OCI-LY3 (cell line): Measurements from ENCODE around the gene NUP210L.
"Not testable (repeated sequence)": the region's sequence is repeated elsewhere in the genome, so short reads cannot be mapped to it uniquely, and the experiment has no call there.

Experiments
- EZH2phosphoT487 ChIP-seq: fragments of 200-600 bp; shearing (Covaris generic); IDR thresholded peaks from 2 replicates; pipeline ENCODE4 v1.6.1; 2018; ENCODE audit warnings: antibody characterized with exemption, mixed run types, low read depth
- TF ChIP-seq, protein P1 (sequence below): fragments of 200-600, 300-600 bp; sonication (generic); IDR thresholded peaks from 2 replicates; pipeline ENCODE4 v1.5.1; 2014; ENCODE audit warnings: antibody characterized with exemption, low read length, low read depth

DNA sequence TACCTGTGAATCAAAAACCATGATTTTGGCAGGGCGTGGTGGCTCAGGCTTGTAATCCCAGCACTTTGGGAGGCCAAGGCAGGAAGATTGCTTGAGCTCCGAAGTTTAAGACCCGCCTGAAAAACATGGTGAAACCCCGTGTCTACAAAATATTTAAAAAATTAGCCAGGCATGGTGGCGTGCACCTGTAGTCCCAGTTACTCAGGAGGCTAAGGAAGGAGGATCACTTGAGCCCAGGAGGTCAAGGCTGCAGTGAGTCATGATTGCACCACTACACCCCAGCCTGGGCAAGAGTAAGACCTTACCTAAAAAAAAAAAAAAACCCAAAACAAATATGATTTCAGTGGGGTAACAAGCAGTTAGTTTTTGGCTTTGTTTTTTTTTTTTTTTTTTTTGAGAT, 54.7 kb downstream of the NUP210L start:
- TF ChIP-seq, protein P1, sequence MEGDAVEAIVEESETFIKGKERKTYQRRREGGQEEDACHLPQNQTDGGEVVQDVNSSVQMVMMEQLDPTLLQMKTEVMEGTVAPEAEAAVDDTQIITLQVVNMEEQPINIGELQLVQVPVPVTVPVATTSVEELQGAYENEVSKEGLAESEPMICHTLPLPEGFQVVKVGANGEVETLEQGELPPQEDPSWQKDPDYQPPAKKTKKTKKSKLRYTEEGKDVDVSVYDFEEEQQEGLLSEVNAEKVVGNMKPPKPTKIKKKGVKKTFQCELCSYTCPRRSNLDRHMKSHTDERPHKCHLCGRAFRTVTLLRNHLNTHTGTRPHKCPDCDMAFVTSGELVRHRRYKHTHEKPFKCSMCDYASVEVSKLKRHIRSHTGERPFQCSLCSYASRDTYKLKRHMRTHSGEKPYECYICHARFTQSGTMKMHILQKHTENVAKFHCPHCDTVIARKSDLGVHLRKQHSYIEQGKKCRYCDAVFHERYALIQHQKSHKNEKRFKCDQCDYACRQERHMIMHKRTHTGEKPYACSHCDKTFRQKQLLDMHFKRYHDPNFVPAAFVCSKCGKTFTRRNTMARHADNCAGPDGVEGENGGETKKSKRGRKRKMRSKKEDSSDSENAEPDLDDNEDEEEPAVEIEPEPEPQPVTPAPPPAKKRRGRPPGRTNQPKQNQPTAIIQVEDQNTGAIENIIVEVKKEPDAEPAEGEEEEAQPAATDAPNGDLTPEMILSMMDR = not testable (repeated sequence)
- TF ChIP-seq EZH2phosphoT487 = not testable (repeated sequence)
